ENCODE results near the gene MXD4.
A peak's percentile ranks its signal among the peaks of the same experiment; 100 is the strongest.

Gene MXD4

DNA sequence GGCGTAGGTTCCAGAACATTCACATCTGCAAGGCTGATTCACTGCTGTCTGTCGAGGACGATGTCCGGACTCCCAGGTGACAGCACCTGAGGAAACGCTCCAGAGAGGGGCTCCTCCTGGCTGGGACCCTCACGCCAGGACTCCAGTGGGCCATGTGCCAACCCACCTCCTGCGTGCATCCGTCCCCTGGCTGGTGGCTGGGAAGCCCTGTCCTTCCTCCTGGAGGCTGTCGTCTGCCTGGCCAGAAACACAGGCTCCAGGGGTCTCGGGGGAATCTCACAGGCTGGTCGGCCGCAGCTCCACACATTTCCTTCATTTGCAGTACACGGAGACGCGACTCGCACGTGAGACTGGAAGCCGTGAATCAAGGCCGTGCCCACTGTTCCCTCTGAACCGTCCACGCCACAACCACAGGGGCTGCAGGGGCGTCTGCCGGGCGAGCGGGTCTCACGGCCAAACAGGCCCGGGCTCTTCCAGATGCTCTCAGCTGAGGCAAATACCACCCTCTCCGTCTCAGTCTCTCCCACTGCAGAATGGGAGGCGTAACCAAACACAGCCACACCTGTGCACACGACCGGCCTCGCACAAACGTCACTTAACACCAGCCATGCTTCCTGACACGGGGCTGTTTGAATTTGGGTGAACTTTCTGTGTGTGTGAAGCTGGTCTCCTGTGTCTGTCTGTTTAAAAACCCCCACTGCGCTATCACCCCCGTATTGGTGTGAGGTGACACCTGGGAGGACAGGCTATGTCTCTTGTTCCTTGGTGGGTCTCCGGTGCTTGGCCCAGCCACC is 38.7 kb upstream of the MXD4 start:
- Mint-ChIP-seq H3K27me3 (ENCODE audit: low read depth, poor library complexity) (peaks cover 12% of the 10 kb centered on the region), H3K9me3 (peaks cover 16% of the 10 kb centered on the region), H3K4me3 (no peak overlapping the region), H3K36me3 (ENCODE audit: low read depth) (peaks cover 4% of the 10 kb centered on the region), H3K4me1 (peaks cover 26% of the 10 kb centered on the region), H3K27ac (no peak overlapping the region)
- TF ChIP-seq, protein P1, sequence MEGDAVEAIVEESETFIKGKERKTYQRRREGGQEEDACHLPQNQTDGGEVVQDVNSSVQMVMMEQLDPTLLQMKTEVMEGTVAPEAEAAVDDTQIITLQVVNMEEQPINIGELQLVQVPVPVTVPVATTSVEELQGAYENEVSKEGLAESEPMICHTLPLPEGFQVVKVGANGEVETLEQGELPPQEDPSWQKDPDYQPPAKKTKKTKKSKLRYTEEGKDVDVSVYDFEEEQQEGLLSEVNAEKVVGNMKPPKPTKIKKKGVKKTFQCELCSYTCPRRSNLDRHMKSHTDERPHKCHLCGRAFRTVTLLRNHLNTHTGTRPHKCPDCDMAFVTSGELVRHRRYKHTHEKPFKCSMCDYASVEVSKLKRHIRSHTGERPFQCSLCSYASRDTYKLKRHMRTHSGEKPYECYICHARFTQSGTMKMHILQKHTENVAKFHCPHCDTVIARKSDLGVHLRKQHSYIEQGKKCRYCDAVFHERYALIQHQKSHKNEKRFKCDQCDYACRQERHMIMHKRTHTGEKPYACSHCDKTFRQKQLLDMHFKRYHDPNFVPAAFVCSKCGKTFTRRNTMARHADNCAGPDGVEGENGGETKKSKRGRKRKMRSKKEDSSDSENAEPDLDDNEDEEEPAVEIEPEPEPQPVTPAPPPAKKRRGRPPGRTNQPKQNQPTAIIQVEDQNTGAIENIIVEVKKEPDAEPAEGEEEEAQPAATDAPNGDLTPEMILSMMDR (IDR thresholded peaks at IDR 0.05): no peak
- DNase-seq: no peak

DNA sequence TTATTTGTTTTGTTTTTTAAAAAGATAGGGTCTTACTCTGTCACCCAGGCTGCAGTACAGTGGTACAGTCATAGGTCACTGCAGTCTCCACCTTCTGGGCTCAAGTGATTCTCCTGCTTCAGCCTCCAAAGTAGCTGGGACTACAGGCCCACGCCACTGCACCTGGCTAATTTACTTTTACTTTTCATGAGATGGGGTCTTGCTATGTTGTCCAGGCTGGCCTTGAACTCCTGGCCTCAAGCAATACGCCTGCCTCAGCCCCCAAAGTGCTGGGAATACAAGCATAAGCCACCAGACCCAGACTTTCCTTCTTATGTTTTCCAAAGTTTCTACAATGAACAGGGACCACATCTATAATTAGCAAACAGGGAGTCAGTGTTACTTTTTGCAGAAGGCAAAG is 37.9 kb upstream of the MXD4 start:
- peaks cover 12% of the 10 kb centered on the region for H3K27me3 Mint-ChIP-seq (ENCODE audit: low read depth, poor library complexity)
- H3K4me1 Mint-ChIP-seq: peaks cover 26% of the 10 kb centered on the region
- peaks cover 4% of the 10 kb centered on the region for H3K36me3 Mint-ChIP-seq (ENCODE audit: low read depth)
- H3K9me3 Mint-ChIP-seq: peaks cover 16% of the 10 kb centered on the region
- TF ChIP-seq, protein P1 (IDR thresholded peaks at IDR 0.05): no peak
- DNase-seq: no peak
- no peak overlapping the region for H3K27ac Mint-ChIP-seq
- no peak overlapping the region for H3K4me3 Mint-ChIP-seq

- Mint-ChIP-seq H3K27me3 (ENCODE audit: low read depth, poor library complexity) (peaks cover 19% of the 10 kb centered on the region), H3K4me1 (peaks cover 26% of the 10 kb centered on the region), H3K36me3 (ENCODE audit: low read depth) (peaks cover 4% of the 10 kb centered on the region), H3K27ac (no peak overlapping the region), H3K4me3 (no peak overlapping the region), H3K9me3 (peaks cover 26% of the 10 kb centered on the region)
- DNase-seq: no peak
- TF ChIP-seq, protein P1 (IDR thresholded peaks at IDR 0.05): no peak
Measured at GRCh38 chr4:2298532-2298991, 36.7 kb upstream of the MXD4 start.

GRCh38 chr4:2297606-2298531 is 36.0 kb upstream of the MXD4 start:
- no peak for DNase-seq
- H3K4me3 Mint-ChIP-seq: no peak overlapping the region
- peak overlapping the region; percentile 82 for H3K27ac Mint-ChIP-seq
- TF ChIP-seq, protein P1 (IDR thresholded peaks at IDR 0.05): no peak
- peaks cover 4% of the 10 kb centered on the region for H3K36me3 Mint-ChIP-seq (ENCODE audit: low read depth)
- peaks cover 27% of the 10 kb centered on the region for H3K4me1 Mint-ChIP-seq
- peaks cover 19% of the 10 kb centered on the region for H3K27me3 Mint-ChIP-seq (ENCODE audit: low read depth, poor library complexity)
- peaks cover 23% of the 10 kb centered on the region for H3K9me3 Mint-ChIP-seq

DNA sequence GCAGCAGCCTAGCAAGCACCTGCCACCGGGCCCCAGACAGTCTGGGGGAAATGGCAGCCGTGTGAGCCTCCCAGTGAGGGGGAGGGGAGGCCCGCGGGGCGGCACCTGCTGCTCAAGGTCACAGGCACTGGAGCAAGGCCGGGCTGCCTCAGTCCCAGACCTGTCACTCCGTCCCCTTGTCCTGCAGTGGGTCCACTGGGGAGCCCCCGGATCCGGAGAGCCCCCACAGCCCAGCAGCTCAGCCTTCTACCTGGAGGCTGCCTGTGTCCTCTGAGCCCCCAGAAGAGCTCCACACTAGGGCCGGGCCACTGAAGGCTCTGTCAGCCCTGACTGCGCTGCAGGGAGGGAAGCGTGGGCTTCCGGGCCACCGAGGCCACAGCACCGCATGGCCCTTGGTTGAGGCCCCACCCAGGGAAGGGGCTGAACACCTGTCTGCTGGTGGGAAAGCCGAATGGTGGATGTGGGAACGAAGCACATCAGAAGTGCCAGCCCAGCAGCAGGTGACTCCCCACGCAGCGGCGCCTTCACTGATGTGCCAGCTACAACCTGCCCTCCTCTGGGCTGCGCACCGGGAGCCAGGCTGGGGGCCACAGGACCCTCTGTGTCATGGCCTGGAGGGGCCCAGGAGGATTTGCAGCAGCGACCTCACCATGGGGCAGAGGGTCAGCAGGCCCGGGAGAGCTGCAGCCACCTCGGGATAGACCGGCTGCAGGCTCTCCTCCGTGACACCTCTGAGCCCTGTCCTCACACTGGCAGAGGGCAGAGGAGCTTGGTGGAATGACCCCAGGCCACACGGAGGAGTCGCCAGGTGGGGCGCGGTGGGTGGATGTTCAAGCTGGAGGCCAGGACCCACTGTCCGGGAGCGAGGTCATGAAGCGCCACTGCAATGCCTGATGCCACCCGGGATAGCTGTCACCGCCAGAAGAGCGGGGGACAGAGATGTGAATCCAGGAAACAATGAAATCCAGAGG is 35.0 kb upstream of the MXD4 start:
- H3K27me3 Mint-ChIP-seq (ENCODE audit: low read depth, poor library complexity): peaks cover 22% of the 10 kb centered on the region
- H3K36me3 Mint-ChIP-seq (ENCODE audit: low read depth): no peaks in the 10 kb centered on the region
- TF ChIP-seq, protein P1 (IDR thresholded peaks at IDR 0.05): no peak
- H3K4me3 Mint-ChIP-seq: no peak overlapping the region
- H3K27ac Mint-ChIP-seq: peak overlapping the region; percentile 82
- H3K9me3 Mint-ChIP-seq: peaks cover 16% of the 10 kb centered on the region
- DNase-seq: no peak
- H3K4me1 Mint-ChIP-seq: peaks cover 35% of the 10 kb centered on the region

All from nephron progenitor cell (in vitro differentiated cells).